C4-2B (cell line): ENCODE results near the gene SLC30A3.

Experiments
- CTCF ChIP-seq: fragments of 450-650 bp; conservative IDR thresholded peaks from 2 replicates; pipeline ENCODE4 v1.5.1; 2017; ENCODE audit warnings: mild to moderate bottlenecking
- ZFX ChIP-seq: fragments of 450-650 bp; IDR thresholded peaks from 2 replicates; pipeline ENCODE4 v1.6.1; 2017

DNA sequence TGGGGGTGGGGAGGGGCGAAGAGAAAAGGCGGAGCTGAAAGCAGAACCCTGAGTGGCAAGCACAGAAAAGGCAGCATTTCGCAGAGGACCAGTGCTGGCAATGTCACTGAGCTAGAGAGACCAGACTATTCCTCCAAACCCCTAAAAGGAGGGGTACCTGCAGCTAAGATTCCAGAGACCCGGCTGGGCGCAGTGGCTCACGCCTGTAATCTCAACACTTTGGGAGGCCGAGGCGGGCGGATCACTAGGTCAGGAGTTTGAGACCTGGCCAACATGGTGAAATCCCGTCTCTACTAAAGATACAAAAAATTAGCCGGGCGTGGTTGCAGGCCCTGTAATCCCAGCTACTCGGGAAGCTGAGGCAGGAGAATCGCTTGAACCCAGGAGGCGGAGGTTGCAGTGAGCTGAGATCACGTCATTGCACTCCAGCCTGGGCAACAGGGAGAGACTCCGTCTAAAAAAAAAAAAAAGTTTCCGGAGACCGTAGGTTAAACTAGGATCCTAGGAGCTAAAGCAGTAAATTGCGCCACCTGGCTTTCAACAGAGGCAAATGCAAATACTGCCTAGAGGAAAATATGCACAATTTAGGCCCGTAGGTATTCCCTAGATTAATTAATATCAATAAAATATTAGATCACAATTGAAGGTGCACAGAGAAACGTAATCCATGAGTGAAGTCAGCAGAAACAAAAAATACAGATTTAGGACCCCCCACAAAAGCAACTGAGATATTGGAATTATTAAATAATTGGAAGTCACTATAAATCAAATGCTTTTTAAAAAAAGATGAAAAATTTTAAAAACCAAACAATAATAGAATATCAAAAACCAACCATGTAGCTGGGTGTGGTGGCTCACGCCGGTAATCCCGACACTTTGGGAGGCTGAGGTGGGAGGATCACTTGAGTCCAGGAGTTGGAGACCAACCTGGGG is 40.5 kb upstream of the SLC30A3 start:
- TF ChIP-seq CTCF (peak; percentile 90), ZFX (no peak)
